Measurements from ENCODE around the gene AKT1. TPM values are rescaled to one million over a fixed set of nuclear protein-coding genes. Genes with fewer than 3 reads are reported as not detected.

The AKT1 gene
- 189 and 194 TPM in 2 replicates for total RNA-seq

DNA sequence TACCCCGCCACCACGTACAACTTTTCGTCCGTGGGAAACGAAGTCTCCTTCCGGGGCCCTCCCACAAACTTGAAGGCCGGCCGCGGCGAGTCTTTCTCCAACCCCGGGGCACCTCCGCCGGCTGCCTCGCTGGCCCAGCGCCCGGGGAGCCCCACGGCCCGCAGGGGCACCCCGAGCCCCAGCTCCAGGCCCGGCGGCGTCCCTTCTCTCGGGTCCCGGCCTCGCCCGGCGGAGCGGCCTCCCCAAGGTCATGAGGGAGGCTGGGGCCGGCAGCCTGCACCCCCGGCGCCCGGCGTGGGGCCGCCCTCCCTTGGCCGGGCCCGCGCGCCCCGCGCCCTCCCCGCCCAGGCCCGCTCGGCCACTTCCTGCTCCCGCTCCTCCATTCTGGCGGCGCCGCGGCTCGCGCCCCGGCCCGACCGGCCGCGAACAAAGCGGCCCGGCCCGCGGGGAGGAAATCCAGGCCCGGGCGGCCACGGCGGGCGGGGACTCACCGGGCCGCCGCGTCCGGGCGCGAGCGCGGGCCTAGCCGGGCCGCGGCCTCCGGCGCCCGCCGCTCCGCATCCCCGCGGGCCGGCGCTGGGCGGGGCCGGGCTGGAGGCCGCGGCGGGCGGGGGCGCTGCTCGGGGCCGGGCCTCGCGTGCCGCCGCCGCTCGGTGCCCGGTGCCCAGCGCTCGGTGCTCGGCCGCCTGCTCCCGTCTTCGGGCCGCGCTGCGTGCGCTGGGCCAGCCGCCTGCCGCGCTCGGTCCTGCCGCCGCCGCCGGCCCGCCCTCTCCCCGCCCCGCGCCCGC lies at the start of gene AKT1:
AKT1 (minus strand) TSS at position 756 of the 788 bp plus-strand sequence. CDS start 3,105 bp downstream, outside the sequence.

DNA sequence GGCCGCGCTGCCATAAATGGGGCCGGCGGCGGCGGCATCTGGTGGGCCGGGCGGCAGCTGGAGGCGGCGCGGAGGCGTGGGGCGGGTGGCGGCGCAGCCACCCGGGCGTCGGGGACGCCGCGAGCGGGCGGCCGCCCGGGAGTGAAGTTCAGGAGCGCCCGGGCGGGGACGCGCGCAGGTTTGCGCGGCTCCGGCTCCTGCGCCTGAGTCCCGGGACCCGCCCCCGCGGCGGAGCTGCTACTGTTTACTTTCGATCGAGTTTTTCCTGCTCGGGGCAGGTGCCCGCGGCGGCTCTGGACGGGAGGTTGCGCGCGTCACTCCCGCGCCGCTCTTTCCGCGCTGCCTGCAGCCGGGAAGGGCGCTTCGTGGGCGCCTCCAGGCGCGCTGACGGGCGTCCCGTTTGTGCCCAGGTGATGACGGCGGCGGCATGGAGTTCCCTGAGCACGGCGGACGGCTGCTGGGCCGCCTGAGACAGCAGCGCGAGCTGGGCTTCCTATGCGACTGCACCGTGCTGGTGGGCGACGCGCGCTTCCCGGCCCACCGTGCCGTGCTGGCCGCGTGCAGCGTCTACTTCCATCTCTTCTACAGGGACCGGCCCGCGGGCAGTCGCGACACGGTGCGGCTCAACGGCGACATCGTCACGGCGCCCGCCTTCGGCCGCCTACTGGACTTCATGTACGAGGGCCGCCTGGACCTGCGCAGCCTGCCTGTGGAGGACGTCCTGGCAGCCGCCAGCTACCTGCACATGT lies 5.4 kb upstream of the AKT1 start, which contains the start of gene ZBTB42:
ZBTB42 (plus strand) TSS at position 331 of the 749 bp plus-strand sequence; CDS start at position 428, 97 bp downstream.

GRCh38 chr14:104752735-104753527 lies 42.6 kb downstream of the AKT1 start, which contains the start of gene SIVA1:
Gene SIVA1, plus strand, starts transcription at chr14:104753147. Its CDS starts 55 bp downstream, at chr14:104753202.

DNA sequence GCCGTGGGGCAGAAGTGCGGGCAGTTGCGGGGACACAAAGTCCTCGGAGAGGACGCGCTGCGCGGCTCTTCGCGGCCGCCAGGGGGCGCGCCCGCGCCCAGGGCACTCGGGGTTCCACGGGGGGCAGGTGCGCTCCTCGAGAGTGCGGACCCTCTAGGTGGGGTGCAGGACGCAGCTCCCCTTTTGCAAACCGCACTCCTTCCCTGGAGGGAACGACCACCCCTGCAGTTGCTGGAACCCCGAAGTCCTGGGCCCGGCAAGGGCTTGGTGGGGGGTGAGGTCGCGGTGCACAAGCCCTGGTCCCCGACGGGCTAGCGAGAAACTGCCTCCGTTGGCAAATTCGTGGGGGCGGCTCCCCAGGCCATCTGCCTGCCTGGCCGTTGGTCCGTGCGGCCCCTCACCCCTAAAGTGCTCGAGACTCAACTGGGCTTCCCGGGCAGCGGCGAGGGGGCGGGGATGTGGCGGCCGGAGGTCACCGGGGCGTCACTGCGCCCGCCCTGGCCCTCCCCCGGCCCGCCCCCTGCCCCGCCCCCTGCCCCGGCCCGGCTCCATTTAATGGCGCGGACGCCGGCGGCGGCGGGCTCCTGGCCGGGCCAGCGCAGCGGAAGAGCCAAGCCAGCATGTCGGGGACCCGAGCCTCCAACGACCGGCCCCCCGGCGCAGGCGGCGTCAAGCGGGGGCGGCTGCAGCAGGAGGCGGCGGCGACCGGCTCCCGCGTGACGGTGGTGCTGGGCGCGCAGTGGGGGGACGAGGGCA lies 71.7 kb downstream of the AKT1 start, which contains the start of gene ADSS1:
ADSS1 (plus strand) TSS at position 579 of the 756 bp plus-strand sequence; CDS start at position 621, 42 bp downstream.

Other genes starting within 250 kb of the AKT1 start
- not detected in 2 replicates for gene C14orf180, start 216.0 kb downstream of the AKT1 start, total RNA-seq
- not detected in 2 replicates for gene TMEM179, start 191.0 kb downstream of the AKT1 start, total RNA-seq
- 58.5 and 76.8 TPM in 2 replicates for gene INF2, start 106.1 kb downstream of the AKT1 start, total RNA-seq
- 1.4 and 2.3 TPM in 2 replicates for gene ADSS1, start 71.5 kb downstream of the AKT1 start, total RNA-seq
- 85.0 and 116 TPM in 2 replicates for gene SIVA1, start 42.6 kb downstream of the AKT1 start, total RNA-seq
- 3.1 and 4.4 TPM in 2 replicates for gene ZBTB42, start 5.4 kb upstream of the AKT1 start, total RNA-seq
- 21.4 and 30.2 TPM in 2 replicates for gene CEP170B, start 69.5 kb upstream of the AKT1 start, total RNA-seq
- gene PLD4, start 129.1 kb upstream of the AKT1 start, total RNA-seq: under 0.01 and 0.07 TPM in 2 replicates
- 112 TPM in 2 replicates for gene AHNAK2, start 182.6 kb upstream of the AKT1 start, total RNA-seq
- 5.1 and 5.2 TPM in 2 replicates for gene CLBA1, start 190.0 kb upstream of the AKT1 start, total RNA-seq
- 42.3 and 52.2 TPM in 2 replicates for gene CDCA4, start 225.3 kb upstream of the AKT1 start, total RNA-seq